Measurements from ENCODE around the gene LRRC66. TPM values are rescaled to one million over a fixed set of nuclear protein-coding genes. Genes with fewer than 3 reads are reported as not detected.

The LRRC66 gene
- total RNA-seq, 2 experiments from 2014 or later: 0.11 TPM; not detected in 1

- intact Hi-C loops (cut with DNase I, micrococcal nuclease): no loop called here
These were observed 7.5 kb downstream of the LRRC66 start for GRCh38 chr4:52012651-52013050.

GRCh38 chr4:52010986-52011385 lies 9.2 kb downstream of the LRRC66 start:
- Mint-ChIP-seq H3K36me3 (ENCODE audit: low read depth) (no peaks in the 10 kb centered on the region), H3K4me3 (no peak overlapping the region), H3K27me3 (no peaks in the 10 kb centered on the region), H3K9me3 (no peaks in the 10 kb centered on the region), H3K27ac (no peak overlapping the region), H3K4me1 (ENCODE audit: low read depth) (no peaks in the 10 kb centered on the region)
- intact Hi-C loops (cut with DNase I, micrococcal nuclease): no loop called here
- H3K4me3 ChIP-seq (ENCODE audit: low read length): no peak overlapping the region
- no peaks in the 10 kb centered on the region for H3K9me3 ChIP-seq (ENCODE audit: control insufficient read depth in 1 of 2, insufficient read depth in 1 of 2, low read length in 2 of 2)
- no peaks in the 10 kb centered on the region for H3K36me3 ChIP-seq (ENCODE audit: insufficient read depth, low read length)
- DNase-seq (no peak), ATAC-seq (ENCODE audit: poor library complexity) (no peak)
- no peaks in the 10 kb centered on the region for H3K27me3 ChIP-seq (ENCODE audit: control insufficient read depth in 1 of 2, insufficient read depth in 2 of 2, low read length in 2 of 2)
- no peak for TF ChIP-seq CTCF (IDR thresholded peaks at IDR 0.05)
- H3K4me1 ChIP-seq (ENCODE audit: insufficient read depth, low read length): no peaks in the 10 kb centered on the region
- POLR2A ChIA-PET: no interaction called here
- CTCF ChIA-PET: no interaction called here
- no peak overlapping the region for H3K27ac ChIP-seq (ENCODE audit: low read depth in 1 of 2, low read length in 2 of 2)

More at GRCh38 chr4:52012651-52013050, 7.5 kb downstream of the LRRC66 start:
- POLR2A ChIA-PET: no interaction called here
- no peaks in the 10 kb centered on the region for H3K4me1 Mint-ChIP-seq (ENCODE audit: low read depth)
- ATAC-seq (ENCODE audit: poor library complexity) (no peak), DNase-seq (no peak)
- Histone ChIP-seq H3K4me1 (ENCODE audit: insufficient read depth, low read length) (no peaks in the 10 kb centered on the region), H3K36me3 (ENCODE audit: insufficient read depth, low read length) (no peaks in the 10 kb centered on the region), H3K9me3 (ENCODE audit: control insufficient read depth in 1 of 2, insufficient read depth in 1 of 2, low read length in 2 of 2) (no peaks in the 10 kb centered on the region), H3K27me3 (ENCODE audit: control insufficient read depth in 1 of 2, insufficient read depth in 2 of 2, low read length in 2 of 2) (no peaks in the 10 kb centered on the region), H3K4me3 (ENCODE audit: low read length) (no peak overlapping the region), H3K27ac (ENCODE audit: low read depth in 1 of 2, low read length in 2 of 2) (no peak overlapping the region)
- no peak overlapping the region for H3K4me3 Mint-ChIP-seq
- H3K27ac Mint-ChIP-seq: no peak overlapping the region
- no peaks in the 10 kb centered on the region for H3K36me3 Mint-ChIP-seq (ENCODE audit: low read depth)
- CTCF ChIA-PET: no interaction called here
- no peak for TF ChIP-seq CTCF (IDR thresholded peaks at IDR 0.05)
- H3K9me3 Mint-ChIP-seq: no peaks in the 10 kb centered on the region
- H3K27me3 Mint-ChIP-seq: no peaks in the 10 kb centered on the region

GRCh38 chr4:52006887-52007286 lies 13.3 kb downstream of the LRRC66 start:
- Mint-ChIP-seq H3K36me3 (ENCODE audit: low read depth) (no peaks in the 10 kb centered on the region), H3K27ac (no peak overlapping the region), H3K9me3 (no peaks in the 10 kb centered on the region), H3K27me3 (no peaks in the 10 kb centered on the region), H3K4me1 (ENCODE audit: low read depth) (no peaks in the 10 kb centered on the region), H3K4me3 (no peak overlapping the region)
- Histone ChIP-seq H3K4me1 (ENCODE audit: insufficient read depth, low read length) (no peaks in the 10 kb centered on the region), H3K36me3 (ENCODE audit: insufficient read depth, low read length) (no peaks in the 10 kb centered on the region), H3K9me3 (ENCODE audit: control insufficient read depth in 1 of 2, insufficient read depth in 1 of 2, low read length in 2 of 2) (no peaks in the 10 kb centered on the region), H3K27me3 (ENCODE audit: control insufficient read depth in 1 of 2, insufficient read depth in 2 of 2, low read length in 2 of 2) (no peaks in the 10 kb centered on the region), H3K4me3 (ENCODE audit: low read length) (no peak overlapping the region), H3K27ac (ENCODE audit: low read depth in 1 of 2, low read length in 2 of 2) (no peak overlapping the region)
- TF ChIP-seq CTCF (IDR thresholded peaks at IDR 0.05): no peak
- POLR2A ChIA-PET: no interaction called here
- intact Hi-C loops (cut with DNase I, micrococcal nuclease): loop anchor here in 1 of 2 experiments (10.0 kb wide), 1 partner anchor 58 kb away; no protein-coding TSS in a partner anchor
- ATAC-seq (ENCODE audit: poor library complexity): no peak
- CTCF ChIA-PET: no interaction called here
- DNase-seq: no peak

All from CD4-positive, alpha-beta T cell (primary cell).